ENCODE data around the gene CGB8.
A peak's percentile ranks its signal among the peaks of the same experiment; 100 is the strongest.
"Not testable (repeated sequence)": the region's sequence is repeated elsewhere in the genome, so short reads cannot be mapped to it uniquely, and the experiment has no call there.

CGB8 gene

DNA sequence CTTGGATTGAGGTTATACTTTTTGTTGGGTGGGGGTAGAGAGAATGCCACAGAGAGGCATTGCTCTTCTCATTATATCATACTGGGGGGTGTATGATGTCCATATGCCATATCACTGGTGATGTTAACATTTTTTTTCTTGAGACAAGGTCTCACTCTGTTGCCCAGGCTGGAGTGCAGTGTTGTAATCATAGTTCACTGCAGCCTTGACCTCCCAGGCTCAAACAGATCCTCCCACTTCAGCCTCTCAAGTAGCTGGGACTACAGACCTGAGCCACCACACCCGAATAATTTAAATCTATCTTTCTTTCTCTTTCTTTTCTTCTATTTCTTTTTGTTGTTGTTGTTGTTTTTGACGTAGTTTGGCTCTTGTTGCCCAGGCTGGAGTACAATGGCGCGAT, 31.5 kb upstream of the CGB8 start:
- TF ChIP-seq, protein P1, sequence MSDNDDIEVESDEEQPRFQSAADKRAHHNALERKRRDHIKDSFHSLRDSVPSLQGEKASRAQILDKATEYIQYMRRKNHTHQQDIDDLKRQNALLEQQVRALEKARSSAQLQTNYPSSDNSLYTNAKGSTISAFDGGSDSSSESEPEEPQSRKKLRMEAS (IDR thresholded peaks at IDR 0.05; ENCODE audit: low read depth, low read length) = no peak
- TF ChIP-seq CTCF (IDR thresholded peaks at IDR 0.05; ENCODE audit: low read depth, low read length) (no peak), POLR2A (IDR thresholded peaks at IDR 0.05; ENCODE audit: extremely low read depth, insufficient read length) (no peak), MYC (IDR thresholded peaks at IDR 0.05; ENCODE audit: low read depth, low read length) (no peak)
- no peak for DNase-seq (ENCODE audit: low read depth)
- no peak overlapping the region for H3K4me3 ChIP-seq (ENCODE audit: low read depth, low read length)

DNA sequence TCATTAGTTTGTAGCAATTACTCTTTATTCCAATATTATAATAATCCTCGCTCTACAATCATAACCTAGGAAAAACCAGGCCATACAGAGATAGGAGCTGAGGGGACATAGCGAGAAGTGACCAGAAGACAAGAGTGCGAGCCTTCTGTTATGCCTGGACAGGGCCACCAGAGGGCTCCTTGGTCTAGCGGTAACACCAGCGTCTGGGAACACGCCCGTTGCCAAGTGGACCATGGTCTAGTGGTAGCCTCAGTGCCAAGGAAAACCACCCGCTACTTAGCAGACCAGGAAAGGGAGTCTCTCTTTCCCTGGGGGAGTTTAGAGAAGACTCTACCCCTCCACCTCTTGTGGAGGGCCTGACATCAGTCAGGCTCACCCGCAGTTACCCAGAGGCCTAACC, 26.0 kb upstream of the CGB8 start:
- not testable (repeated sequence) for H3K4me3 ChIP-seq (ENCODE audit: low read depth, low read length)
- peak; percentile 46 for TF ChIP-seq CTCF (IDR thresholded peaks at IDR 0.05; ENCODE audit: low read depth, low read length)
- peak; percentile 54 for DNase-seq (ENCODE audit: low read depth)

DNA sequence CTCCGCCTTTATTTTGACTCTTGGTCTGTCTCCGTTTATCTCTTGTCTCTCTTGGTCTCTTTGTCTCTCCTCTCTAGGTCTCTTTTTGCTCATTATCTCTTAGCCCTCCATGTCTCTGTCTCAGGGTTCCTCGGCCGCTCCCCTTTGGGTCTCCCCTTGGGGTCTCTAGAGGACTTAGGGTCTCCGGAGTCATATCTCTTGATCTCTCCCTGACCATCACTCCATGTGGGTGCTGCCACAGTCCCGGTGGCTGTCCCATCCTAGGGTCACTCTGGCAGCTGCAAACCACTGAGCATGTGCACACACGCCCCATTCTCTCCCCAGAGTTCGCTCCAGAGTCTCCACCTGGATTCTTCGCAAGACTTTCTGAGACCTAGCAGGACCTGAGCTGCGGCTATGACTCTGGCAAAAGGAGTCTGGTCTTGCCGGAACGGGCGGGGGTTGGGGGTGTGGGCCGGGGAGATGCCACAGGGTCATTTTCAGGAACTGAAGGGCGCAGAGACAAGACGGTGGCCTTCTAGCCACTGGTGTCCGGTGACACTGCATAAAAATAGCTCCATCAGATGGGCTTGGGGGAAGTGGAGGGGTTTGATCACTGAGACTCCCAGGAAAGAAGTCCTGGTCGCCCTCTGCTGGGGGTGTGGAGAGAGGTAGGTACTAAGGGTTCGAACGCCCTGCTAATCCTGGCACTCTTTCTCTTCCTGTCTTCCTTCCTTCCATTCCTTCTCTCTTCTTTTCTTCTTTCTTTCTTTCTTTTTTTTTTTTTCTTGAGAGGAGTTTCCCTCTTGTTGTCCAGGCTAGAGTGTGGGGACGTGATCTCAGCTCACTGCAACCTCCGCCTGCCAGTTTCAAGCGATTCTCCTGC, 24.8 kb upstream of the CGB8 start:
- DNase-seq (ENCODE audit: low read depth) = peak; percentile 68

GRCh38 chr19:49071860-49072547, 23.1 kb upstream of the CGB8 start:
- TF ChIP-seq, protein P1 (IDR thresholded peaks at IDR 0.05; ENCODE audit: low read depth, low read length) = no peak
- TF ChIP-seq POLR2A (IDR thresholded peaks at IDR 0.05; ENCODE audit: extremely low read depth, insufficient read length) = no peak
- TF ChIP-seq CTCF (IDR thresholded peaks at IDR 0.05; ENCODE audit: low read depth, low read length) = no peak
- no peak for DNase-seq (ENCODE audit: low read depth)
- no peak overlapping the region for H3K4me3 ChIP-seq (ENCODE audit: low read depth, low read length)

More for the DNA sequence above, 24.8 kb upstream of the CGB8 start:
- TF ChIP-seq, protein P1 (IDR thresholded peaks at IDR 0.05; ENCODE audit: low read depth, low read length) = no peak
- TF ChIP-seq CTCF (IDR thresholded peaks at IDR 0.05; ENCODE audit: low read depth, low read length) = peak; percentile 50
- no peak for TF ChIP-seq POLR2A (IDR thresholded peaks at IDR 0.05; ENCODE audit: extremely low read depth, insufficient read length)
- TF ChIP-seq MYC (IDR thresholded peaks at IDR 0.05; ENCODE audit: low read depth, low read length) = no peak
- H3K4me3 ChIP-seq (ENCODE audit: low read depth, low read length) = no peak overlapping the region

GRCh38 chr19:49070416-49070815, 21.5 kb upstream of the CGB8 start:
- no peak for DNase-seq (ENCODE audit: low read depth)
- TF ChIP-seq, protein P1 (IDR thresholded peaks at IDR 0.05; ENCODE audit: low read depth, low read length) = no peak
- TF ChIP-seq CTCF (IDR thresholded peaks at IDR 0.05; ENCODE audit: low read depth, low read length) = no peak
- TF ChIP-seq POLR2A (IDR thresholded peaks at IDR 0.05; ENCODE audit: extremely low read depth, insufficient read length) = no peak
- TF ChIP-seq MYC (IDR thresholded peaks at IDR 0.05; ENCODE audit: low read depth, low read length) = no peak

More at GRCh38 chr19:49070416-49070815, 21.5 kb upstream of the CGB8 start:
- H3K4me3 ChIP-seq (ENCODE audit: low read depth, low read length) = no peak overlapping the region
